ENCODE data around the gene UXT. TPM values are rescaled to one million over a fixed set of nuclear protein-coding genes. Genes with fewer than 3 reads are reported as not detected.

UXT gene
- polyA plus RNA-seq, 1 of the 3 experiments (the other 2 are of a cell fraction): 205 TPM

- Histone ChIP-seq H3K79me2 (ENCODE audit: insufficient read depth) (no peaks in the 10 kb centered on the region), H3K4me1 (ENCODE audit: control insufficient read depth in 1 of 2, insufficient read depth in 2 of 2, low read depth in 1 of 2, low read length in 1 of 2) (peaks cover 0 to 9% of the 10 kb centered on the region in 2 experiments; a peak in 1 of 4 replicates), H3K9me2 (no peaks in the 10 kb centered on the region), H3K27ac (ENCODE audit: low read depth in 2 of 2, low read length in 1 of 2) (peak overlapping the region in 1 of 2 experiments; percentile 47; a peak in 1 of 4 replicates), H3K36me3 (replicated peaks in 1 of 2; ENCODE audit: control insufficient read depth in 1 of 2, insufficient read depth in 2 of 2, low read length in 1 of 2) (no peaks in the 10 kb centered on the region), H4K20me1 (ENCODE audit: insufficient read depth) (no peaks in the 10 kb centered on the region), H3K4me2 (peak overlapping the region; percentile 67), H3K9ac (no peak overlapping the region), H3K27me3 (ENCODE audit: insufficient read depth) (peaks cover 19% of the 10 kb centered on the region), H3F3A (replicated peaks; ENCODE audit: insufficient read depth) (no peaks in the 10 kb centered on the region), H3K4me3 (ENCODE audit: low read depth in 2 of 2, low read length in 1 of 2) (peak overlapping the region; percentile 34 to 54), H3K9me3 (no peaks in the 10 kb centered on the region), H2AFZ (ENCODE audit: low read depth) (0 out of 2 replicates have a peak overlapping the region, but pooled peaks have one; percentile 29)
- DNase-seq: peak; percentile 89
- POLR2A ChIA-PET: interaction anchor here (0.7 to 1.0 kb wide), 3 partner anchors 20 to 37 kb away, joined by 3 to 4 read pairs (median 3); partner anchors contain the start of gene ELK1
- TF ChIP-seq RAD21 (IDR thresholded peaks at IDR 0.05; ENCODE audit: low read length) (no peak), GABPA (IDR thresholded peaks at IDR 0.05; ENCODE audit: low read depth) (no peak), MAX (IDR thresholded peaks at IDR 0.05; ENCODE audit: low read depth) (peak; percentile 56; the same call in 1 of the 2 replicates), ELF1 (IDR thresholded peaks at IDR 0.05) (no peak), MEF2A (IDR thresholded peaks at IDR 0.05; ENCODE audit: borderline replicate concordance, low read depth) (no peak), GATA2 (CRISPR knock-in tag; IDR thresholded peaks at IDR 0.05) (no peak), CTCF (IDR thresholded peaks at IDR 0.05) (no peak), SMC3 (IDR thresholded peaks at IDR 0.05; ENCODE audit: low read depth, low read length) (no peak), USF2 (IDR thresholded peaks at IDR 0.05; ENCODE audit: borderline replicate concordance, low read depth, low read length) (no peak), SIN3A (IDR thresholded peaks at IDR 0.05; ENCODE audit: borderline replicate concordance, low read depth, low read length) (no peak), PBX3 (IDR thresholded peaks at IDR 0.05) (peak; percentile 69), MXI1 (IDR thresholded peaks at IDR 0.05; ENCODE audit: low read depth, low read length) (no peak), RFX5 (IDR thresholded peaks at IDR 0.05; ENCODE audit: low read length) (peak; percentile 73), CHD2 (IDR thresholded peaks at IDR 0.05; ENCODE audit: low read length, partially characterized antibody) (peak; percentile 23), NRF1 (IDR thresholded peaks at IDR 0.05; ENCODE audit: low read depth, low read length) (0 out of 2 replicates have a peak, but pooled peaks have one; percentile 30), TAF1 (IDR thresholded peaks at IDR 0.05; ENCODE audit: borderline replicate concordance, low read depth, low read length) (no peak), YY1 (IDR thresholded peaks at IDR 0.05; ENCODE audit: low read depth) (no peak), EP300 (IDR thresholded peaks at IDR 0.05; ENCODE audit: borderline replicate concordance in 1 of 2, low read depth in 1 of 2, low read length in 1 of 2) (no peak), EZH2phosphoT487 (IDR thresholded peaks at IDR 0.05; ENCODE audit: borderline replicate concordance, low read depth) (no peak), TEAD4 (IDR thresholded peaks at IDR 0.05; ENCODE audit: borderline replicate concordance, insufficient read depth) (no peak), IRF3 (IDR thresholded peaks at IDR 0.05; ENCODE audit: low read depth, low read length) (peak; percentile 36; the same call in 1 of the 2 replicates), POLR2AphosphoS5 (IDR thresholded peaks at IDR 0.05; ENCODE audit: low read depth, low read length) (no peak)
- WGBS (ENCODE audit: low lambda C conversion rate): 7% methylated on average over 26 of the region's 35 CpGs
- CTCF ChIA-PET: interaction anchor here (1.0 to 2.3 kb wide), 4 partner anchors 18 to 126 kb away, joined by 3 to 13 read pairs (median 6); no protein-coding TSS in a partner anchor
These were observed 35.4 kb downstream of the UXT start for GRCh38 chrX:47623540-47624027.

Measured in SK-N-SH (cell line).